ENCODE measurements around the gene ATF6B. TPM values are rescaled to one million over a fixed set of nuclear protein-coding genes. Genes with fewer than 3 reads are reported as not detected.

The ATF6B gene
- total RNA-seq, 4 donors from 2014 or later, result 41.5 to 63.5 (median 57.3) TPM

DNA sequence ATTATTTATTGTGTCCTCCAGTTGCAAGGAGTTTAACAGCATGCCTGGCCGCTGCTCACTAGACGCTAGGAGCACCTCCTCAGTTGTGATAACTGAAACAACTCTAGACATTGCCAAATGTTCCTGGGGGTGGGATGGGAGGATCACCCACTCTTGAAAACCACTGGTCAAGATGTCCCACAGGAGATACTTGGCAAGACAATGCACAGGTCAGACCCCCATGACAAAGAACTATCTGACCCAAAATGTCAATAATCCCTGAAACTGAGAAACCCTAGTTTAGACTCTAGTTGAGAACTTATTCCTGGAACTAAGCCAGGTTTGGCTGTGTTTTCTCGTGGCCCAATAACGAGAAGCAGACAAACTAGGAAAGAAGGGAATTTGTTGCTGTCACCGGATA lies 11.5 kb upstream of the ATF6B start:
- Histone ChIP-seq H3K4me3 (replicated peaks in 1 of 3) (no peak overlapping the region), H3K27me3 (no peaks in the 10 kb centered on the region), H3K9me3 (no peaks in the 10 kb centered on the region), H3K36me3 (no peaks in the 10 kb centered on the region), H3K27ac (no peak overlapping the region), H3K4me1 (peaks cover 6 to 14% of the 10 kb centered on the region in 2 donors)
- no peak for TF ChIP-seq POLR2A (IDR thresholded peaks at IDR 0.05)
- TF ChIP-seq, protein P1, sequence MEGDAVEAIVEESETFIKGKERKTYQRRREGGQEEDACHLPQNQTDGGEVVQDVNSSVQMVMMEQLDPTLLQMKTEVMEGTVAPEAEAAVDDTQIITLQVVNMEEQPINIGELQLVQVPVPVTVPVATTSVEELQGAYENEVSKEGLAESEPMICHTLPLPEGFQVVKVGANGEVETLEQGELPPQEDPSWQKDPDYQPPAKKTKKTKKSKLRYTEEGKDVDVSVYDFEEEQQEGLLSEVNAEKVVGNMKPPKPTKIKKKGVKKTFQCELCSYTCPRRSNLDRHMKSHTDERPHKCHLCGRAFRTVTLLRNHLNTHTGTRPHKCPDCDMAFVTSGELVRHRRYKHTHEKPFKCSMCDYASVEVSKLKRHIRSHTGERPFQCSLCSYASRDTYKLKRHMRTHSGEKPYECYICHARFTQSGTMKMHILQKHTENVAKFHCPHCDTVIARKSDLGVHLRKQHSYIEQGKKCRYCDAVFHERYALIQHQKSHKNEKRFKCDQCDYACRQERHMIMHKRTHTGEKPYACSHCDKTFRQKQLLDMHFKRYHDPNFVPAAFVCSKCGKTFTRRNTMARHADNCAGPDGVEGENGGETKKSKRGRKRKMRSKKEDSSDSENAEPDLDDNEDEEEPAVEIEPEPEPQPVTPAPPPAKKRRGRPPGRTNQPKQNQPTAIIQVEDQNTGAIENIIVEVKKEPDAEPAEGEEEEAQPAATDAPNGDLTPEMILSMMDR (IDR thresholded peaks at IDR 0.05), result no peak
- intact Hi-C loops (cut with DNase I), result no loop called here
- DNase-seq, result peak; percentile 21 to 27
- WGBS, 2 donors, result 30 to 31% methylated on average over 5 of the region's 5 CpGs

- TF ChIP-seq, protein P1 (IDR thresholded peaks at IDR 0.05), result no peak
- no peak for TF ChIP-seq POLR2A (IDR thresholded peaks at IDR 0.05)
Measured at GRCh38 chr6:32137454-32137853, 9.4 kb upstream of the ATF6B start.

DNA sequence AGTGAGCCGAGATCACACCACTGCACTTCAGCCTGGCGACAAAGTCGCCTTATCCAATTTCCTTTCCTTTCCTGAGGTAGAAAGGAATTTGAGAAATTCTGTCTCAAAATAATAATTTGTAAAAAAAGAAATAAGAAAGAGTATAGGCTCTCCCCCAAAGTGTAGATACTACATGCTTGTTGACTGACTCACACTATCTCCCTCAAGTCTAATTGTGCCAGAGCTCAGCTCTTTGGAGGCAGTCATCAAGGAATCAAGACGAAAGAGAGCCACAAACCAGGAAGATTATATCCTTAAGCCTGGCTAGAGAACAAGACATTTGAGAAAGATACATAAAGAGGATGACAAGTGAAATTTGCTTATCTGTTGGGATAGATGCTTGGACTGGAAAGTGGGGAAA lies 5.7 kb upstream of the ATF6B start:
- Histone ChIP-seq H3K4me3 (replicated peaks in 1 of 3) (no peak overlapping the region), H3K36me3 (no peaks in the 10 kb centered on the region), H3K4me1 (peaks cover 13 to 26% of the 10 kb centered on the region in 2 donors), H3K27ac (no peak overlapping the region), H3K27me3 (no peaks in the 10 kb centered on the region), H3K9me3 (no peaks in the 10 kb centered on the region)
- intact Hi-C loops (cut with DNase I), result no loop called here
- WGBS, 2 donors, result 86 to 89% methylated on average over 4 of the region's 4 CpGs
- no peak for DNase-seq
- TF ChIP-seq, protein P1 (IDR thresholded peaks at IDR 0.05), result no peak
- no peak for TF ChIP-seq POLR2A (IDR thresholded peaks at IDR 0.05)

More at GRCh38 chr6:32137454-32137853, 9.4 kb upstream of the ATF6B start:
- intact Hi-C loops (cut with DNase I), result no loop called here
- DNase-seq, result no peak
- no peak overlapping the region for H3K27ac ChIP-seq
- peaks cover 6 to 14% of the 10 kb centered on the region in 2 donors for H3K4me1 ChIP-seq
- no peak overlapping the region for H3K4me3 ChIP-seq (replicated peaks in 1 of 3)
- no peaks in the 10 kb centered on the region for H3K36me3 ChIP-seq
- H3K9me3 ChIP-seq, result no peaks in the 10 kb centered on the region
- no peaks in the 10 kb centered on the region for H3K27me3 ChIP-seq

DNA sequence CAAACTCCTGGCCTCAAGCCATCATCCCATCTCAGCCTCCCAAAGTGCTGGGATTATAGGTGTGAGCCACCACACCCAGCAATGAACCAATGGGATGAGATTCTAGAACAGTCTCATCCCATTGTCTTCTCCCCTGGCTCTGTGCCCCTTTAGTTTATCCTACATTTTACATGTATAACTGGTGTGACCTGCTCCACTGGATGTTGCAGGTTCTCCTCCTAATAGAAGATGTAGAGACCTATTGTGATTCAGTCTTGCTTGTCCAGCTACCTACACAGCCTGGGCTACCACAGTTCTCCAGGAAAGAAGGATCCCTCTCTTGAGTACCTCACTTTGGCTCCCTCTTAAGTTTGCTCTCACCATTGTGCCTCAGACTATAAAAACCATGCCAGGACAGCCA lies 4.1 kb upstream of the ATF6B start:
- Histone ChIP-seq H3K4me1 (peaks cover 24 to 33% of the 10 kb centered on the region in 2 donors), H3K27ac (no peak overlapping the region), H3K4me3 (replicated peaks in 1 of 3) (no peak overlapping the region), H3K27me3 (no peaks in the 10 kb centered on the region), H3K36me3 (no peaks in the 10 kb centered on the region), H3K9me3 (no peaks in the 10 kb centered on the region)
- no peak for TF ChIP-seq POLR2A (IDR thresholded peaks at IDR 0.05)
- TF ChIP-seq, protein P1 (IDR thresholded peaks at IDR 0.05), result no peak
- no peak for DNase-seq
- intact Hi-C loops (cut with DNase I), result no loop called here

DNA sequence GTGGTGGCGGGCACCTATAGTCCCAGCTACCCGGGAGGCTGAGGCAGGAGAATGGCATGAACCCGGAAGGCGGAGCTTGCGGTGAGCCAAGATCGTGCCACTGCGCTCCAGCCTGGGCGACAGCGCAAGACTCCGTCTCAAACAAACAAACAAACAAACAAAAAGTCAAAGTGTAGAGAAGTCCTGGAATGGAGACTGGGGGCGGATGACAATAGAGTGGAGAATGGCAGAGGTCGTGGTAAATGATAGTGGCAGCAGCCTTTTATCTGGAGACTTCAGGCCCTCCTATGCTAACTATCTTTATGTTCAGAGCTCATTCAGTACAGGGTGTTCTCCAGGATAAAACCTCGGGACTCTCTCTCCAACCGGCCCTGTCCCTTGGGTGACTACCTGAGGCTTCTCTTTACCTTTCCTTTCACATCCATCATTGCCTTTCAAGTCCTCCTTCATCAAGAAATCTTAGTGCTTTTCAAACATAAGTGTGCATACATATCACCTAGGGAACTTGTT lies 3.4 kb upstream of the ATF6B start:
- DNase-seq, result no peak
- H3K36me3 ChIP-seq, result no peaks in the 10 kb centered on the region
- H3K27ac ChIP-seq, result no peak overlapping the region
- TF ChIP-seq POLR2A (IDR thresholded peaks at IDR 0.05), result no peak
- TF ChIP-seq, protein P1 (IDR thresholded peaks at IDR 0.05), result no peak
- intact Hi-C loops (cut with DNase I), result no loop called here
- H3K4me3 ChIP-seq (replicated peaks in 1 of 3), result no peak overlapping the region
- WGBS, 2 donors, result 89 to 93% methylated on average over 14 of the region's 14 CpGs
- no peaks in the 10 kb centered on the region for H3K9me3 ChIP-seq
- no peaks in the 10 kb centered on the region for H3K27me3 ChIP-seq
- peaks cover 27 to 33% of the 10 kb centered on the region in 2 donors for H3K4me1 ChIP-seq
